ENCODE measurements around the gene OVOL1. TPM values are rescaled to one million over a fixed set of nuclear protein-coding genes. Genes with fewer than 3 reads are reported as not detected.
A peak's percentile ranks its signal among the peaks of the same experiment; 100 is the strongest.

The OVOL1 gene
- total RNA-seq, 2 experiments from 2014 or later: not detected

DNA sequence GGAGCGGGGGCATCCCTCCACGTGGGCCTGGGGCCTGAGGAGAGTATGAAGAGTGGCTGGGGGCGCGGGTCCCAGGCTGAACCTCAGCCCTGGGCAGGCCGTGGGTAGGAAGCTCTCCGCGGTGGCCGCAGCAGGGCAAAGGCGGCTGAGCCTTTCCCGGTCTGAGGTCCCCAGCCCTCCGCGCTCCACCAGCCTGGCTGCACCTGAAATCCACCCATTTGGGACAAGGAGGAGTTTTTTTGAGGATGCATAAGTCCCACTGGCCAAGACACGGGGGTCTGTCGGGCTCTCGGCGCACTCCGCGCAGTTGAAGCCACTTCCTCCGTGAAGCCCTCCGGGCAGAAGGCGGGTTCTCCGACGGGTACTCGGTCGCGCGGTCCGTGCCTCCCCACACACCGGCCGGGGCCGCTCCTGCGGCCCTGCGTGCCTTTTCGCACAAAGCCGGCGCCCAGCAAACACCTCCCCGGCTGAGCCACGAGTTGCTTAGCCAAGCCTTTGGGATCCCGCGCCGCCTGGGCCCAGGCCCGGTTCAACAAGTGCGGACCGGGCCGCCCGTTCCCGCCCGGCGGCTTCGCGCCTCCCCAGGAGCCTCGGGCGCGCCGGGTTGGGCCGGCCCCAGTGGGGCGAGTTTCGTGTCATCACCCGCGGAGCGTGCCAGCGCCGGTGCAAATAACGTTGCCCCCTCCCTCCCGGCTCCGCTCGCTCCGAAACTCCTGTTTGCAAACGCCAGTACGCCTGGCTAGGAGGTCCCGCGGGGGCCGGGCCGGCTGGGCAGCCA, 666 bp upstream of the OVOL1 start:
- H3K9me2 ChIP-seq (ENCODE audit: insufficient read depth, low read length): no peaks in the 10 kb centered on the region
- no peaks in the 10 kb centered on the region for H3K36me3 ChIP-seq (ENCODE audit: insufficient read depth, low read length)
- ChIA-PET POLR2A (no interaction called here), CTCF (ENCODE audit: unreplicated experiment) (no interaction called here)
- BruUV-seq (replicated peaks): no TSS peak
- H3K9me3 ChIP-seq (ENCODE audit: low read length): no peaks in the 10 kb centered on the region
- intact Hi-C loops (cut with micrococcal nuclease; ENCODE audit: unreplicated experiment): no loop called here
- TF ChIP-seq, protein P1, sequence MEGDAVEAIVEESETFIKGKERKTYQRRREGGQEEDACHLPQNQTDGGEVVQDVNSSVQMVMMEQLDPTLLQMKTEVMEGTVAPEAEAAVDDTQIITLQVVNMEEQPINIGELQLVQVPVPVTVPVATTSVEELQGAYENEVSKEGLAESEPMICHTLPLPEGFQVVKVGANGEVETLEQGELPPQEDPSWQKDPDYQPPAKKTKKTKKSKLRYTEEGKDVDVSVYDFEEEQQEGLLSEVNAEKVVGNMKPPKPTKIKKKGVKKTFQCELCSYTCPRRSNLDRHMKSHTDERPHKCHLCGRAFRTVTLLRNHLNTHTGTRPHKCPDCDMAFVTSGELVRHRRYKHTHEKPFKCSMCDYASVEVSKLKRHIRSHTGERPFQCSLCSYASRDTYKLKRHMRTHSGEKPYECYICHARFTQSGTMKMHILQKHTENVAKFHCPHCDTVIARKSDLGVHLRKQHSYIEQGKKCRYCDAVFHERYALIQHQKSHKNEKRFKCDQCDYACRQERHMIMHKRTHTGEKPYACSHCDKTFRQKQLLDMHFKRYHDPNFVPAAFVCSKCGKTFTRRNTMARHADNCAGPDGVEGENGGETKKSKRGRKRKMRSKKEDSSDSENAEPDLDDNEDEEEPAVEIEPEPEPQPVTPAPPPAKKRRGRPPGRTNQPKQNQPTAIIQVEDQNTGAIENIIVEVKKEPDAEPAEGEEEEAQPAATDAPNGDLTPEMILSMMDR (conservative IDR thresholded peaks at IDR 0.05; ENCODE audit: low read length): no peak
- 0 out of 2 replicates have a peak, but pooled peaks have one; percentile 54 for TF ChIP-seq EZH2phosphoT487 (IDR thresholded peaks at IDR 0.05; ENCODE audit: borderline replicate concordance, low read depth, low read length)
- DNase-seq (ENCODE audit: low spot score): no peak
- no peak overlapping the region for H2AFZ ChIP-seq (ENCODE audit: low read length)
- no peaks in the 10 kb centered on the region for H3K79me2 ChIP-seq (ENCODE audit: insufficient read depth, low read depth, low read length)
- H3K4me2 ChIP-seq (ENCODE audit: low read length): no peak overlapping the region
- no peak overlapping the region for H3K27ac ChIP-seq (ENCODE audit: low read depth, low read length, poor library complexity, severe bottlenecking)
- H4K20me1 ChIP-seq (ENCODE audit: insufficient read depth, low read length): no peaks in the 10 kb centered on the region
- peaks cover 24% of the 10 kb centered on the region for H3K4me1 ChIP-seq (ENCODE audit: insufficient read depth, low read length, poor library complexity, severe bottlenecking)
- no peak overlapping the region for H3K4me3 ChIP-seq (ENCODE audit: low read depth, low read length, poor library complexity, severe bottlenecking)

GRCh38 chr11:65787649-65788622, 1.1 kb downstream of the OVOL1 start:
- H3K36me3 ChIP-seq (ENCODE audit: insufficient read depth, low read length): no peaks in the 10 kb centered on the region
- H4K20me1 ChIP-seq (ENCODE audit: insufficient read depth, low read length): no peaks in the 10 kb centered on the region
- intact Hi-C loops (cut with micrococcal nuclease; ENCODE audit: unreplicated experiment): no loop called here
- DNase-seq (ENCODE audit: low spot score): peak; percentile 35
- POLR2A ChIA-PET: interaction anchor here (0.7 kb wide), 1 partner anchor 19 kb away, joined by 3 read pairs; no protein-coding TSS in a partner anchor
- no peaks in the 10 kb centered on the region for H3K79me2 ChIP-seq (ENCODE audit: insufficient read depth, low read depth, low read length)
- peak overlapping the region; percentile 41 for H3K4me3 ChIP-seq (ENCODE audit: low read depth, low read length, poor library complexity, severe bottlenecking)
- no peaks in the 10 kb centered on the region for H3K9me3 ChIP-seq (ENCODE audit: low read length)
- peaks cover 36% of the 10 kb centered on the region for H3K4me1 ChIP-seq (ENCODE audit: insufficient read depth, low read length, poor library complexity, severe bottlenecking)
- H3K4me2 ChIP-seq (ENCODE audit: low read length): peak overlapping the region; percentile 60
- CTCF ChIA-PET (ENCODE audit: unreplicated experiment): no interaction called here
- BruUV-seq (replicated peaks): no TSS peak
- no peaks in the 10 kb centered on the region for H3K9me2 ChIP-seq (ENCODE audit: insufficient read depth, low read length)
- peak; percentile 71; the same call in 1 of the 2 replicates for TF ChIP-seq EZH2phosphoT487 (IDR thresholded peaks at IDR 0.05; ENCODE audit: borderline replicate concordance, low read depth, low read length)
- TF ChIP-seq, protein P1 (conservative IDR thresholded peaks at IDR 0.05; ENCODE audit: low read length): no peak
- H3K27ac ChIP-seq (ENCODE audit: low read depth, low read length, poor library complexity, severe bottlenecking): no peak overlapping the region
- peak overlapping the region; percentile 21; the same call in 1 of the 2 replicates for H2AFZ ChIP-seq (ENCODE audit: low read length)

All from OCI-LY7 (cell line).